Cardiac muscle cell (in vitro differentiated cells and primary cell): ENCODE data around the gene SWT1. TPM values are rescaled to one million over a fixed set of nuclear protein-coding genes. Genes with fewer than 3 reads are reported as not detected.

ENCODE experiments used
- DNase-seq, 2 donors: peaks; one replicate each; pipeline versions ENCODE4 v3.0.0 to v3.0.0-alpha.2; 2010 to 2017; ENCODE audit warnings: low read depth in 1 of 2, low spot score in 1 of 2
- H3K27ac ChIP-seq: fragments of 200-600 bp; sonication (generic); 2 replicates; pipeline ENCODE4 v1.5.1; 2016
- H3K27me3 ChIP-seq: fragments of 200-600 bp; sonication (generic); 2 replicates; pipeline ENCODE4 v1.6.0; 2016; ENCODE audit warnings: control low read depth
- H3K36me3 ChIP-seq: fragments of 200-600 bp; sonication (generic); 2 replicates; pipeline ENCODE4 v1.5.1; 2016; ENCODE audit warnings: control low read depth
- H3K4me1 ChIP-seq: fragments of 200-600 bp; sonication (generic); 2 replicates; pipeline ENCODE4 v1.8.1; 2017; ENCODE audit warnings: low read depth, mild to moderate bottlenecking, mixed run types
- H3K4me3 ChIP-seq: fragments of 200-600 bp; sonication (generic); 2 replicates; pipeline ENCODE4 v1.5.1; 2016; ENCODE audit warnings: mild to moderate bottlenecking
- H3K9me3 ChIP-seq: fragments of 200-600 bp; sonication (generic); 2 replicates; pipeline ENCODE4 v1.5.1; 2017; ENCODE audit warnings: low read depth, mild to moderate bottlenecking, control low read depth
- CTCF ChIP-seq: IDR thresholded peaks from 2 replicates; pipeline ENCODE4 v1.5.1; 2012; ENCODE audit warnings: low read depth, mild to moderate bottlenecking, low read length
- polyA plus RNA-seq: library from polyadenylated mRNA; unstranded; fragments of >200 nt; fragmentation: Nextera tagmentation; extraction: Ambion mirVana; gene quantifications from 2 replicates; pipeline ENCODE4 v1.2.1, GENCODE V29; 2016
- total RNA-seq: library from RNA; depleted of rRNA; stranded (reverse); fragments of >200 nt; gene quantifications from 2 replicates; pipeline ENCODE4 v1.2.3, GENCODE V29; 2016

The SWT1 gene
- total and polyA plus RNA-seq, 2 experiments from 2014 or later: 2.8 to 4.9 TPM

GRCh38 chr1:185260611-185261010 lies 103.6 kb downstream of the SWT1 start:
- no peaks in the 10 kb centered on the region for H3K9me3 ChIP-seq
- H3K4me3 ChIP-seq: no peak overlapping the region
- no peak overlapping the region for H3K27ac ChIP-seq
- H3K4me1 ChIP-seq: peaks cover 34% of the 10 kb centered on the region
- no peaks in the 10 kb centered on the region for H3K36me3 ChIP-seq
- no peak for DNase-seq
- no peak for TF ChIP-seq CTCF
- no peaks in the 10 kb centered on the region for H3K27me3 ChIP-seq

- Histone ChIP-seq H3K27ac (no peak overlapping the region), H3K9me3 (no peaks in the 10 kb centered on the region), H3K27me3 (no peaks in the 10 kb centered on the region), H3K36me3 (no peaks in the 10 kb centered on the region), H3K4me1 (peaks cover 34% of the 10 kb centered on the region), H3K4me3 (no peak overlapping the region)
- DNase-seq: no peak
- TF ChIP-seq CTCF: no peak
These were observed 105.2 kb downstream of the SWT1 start for GRCh38 chr1:185262151-185262550.

GRCh38 chr1:185263292-185263691 lies 106.3 kb downstream of the SWT1 start:
- H3K36me3 ChIP-seq: no peaks in the 10 kb centered on the region
- no peak for DNase-seq
- peaks cover 25% of the 10 kb centered on the region for H3K4me1 ChIP-seq
- no peak overlapping the region for H3K27ac ChIP-seq
- H3K27me3 ChIP-seq: no peaks in the 10 kb centered on the region
- TF ChIP-seq CTCF: no peak
- no peak overlapping the region for H3K4me3 ChIP-seq
- H3K9me3 ChIP-seq: no peaks in the 10 kb centered on the region

- Histone ChIP-seq H3K36me3 (no peaks in the 10 kb centered on the region), H3K27ac (no peak overlapping the region), H3K9me3 (no peaks in the 10 kb centered on the region), H3K4me3 (no peak overlapping the region), H3K4me1 (peaks cover 20% of the 10 kb centered on the region), H3K27me3 (no peaks in the 10 kb centered on the region)
- DNase-seq: no peak
- TF ChIP-seq CTCF: no peak
These were observed 106.8 kb downstream of the SWT1 start for GRCh38 chr1:185263780-185264179.

- DNase-seq: no peak
- Histone ChIP-seq H3K36me3 (no peaks in the 10 kb centered on the region), H3K9me3 (no peaks in the 10 kb centered on the region), H3K27me3 (no peaks in the 10 kb centered on the region), H3K27ac (no peak overlapping the region), H3K4me1 (peaks cover 5% of the 10 kb centered on the region), H3K4me3 (no peak overlapping the region)
- TF ChIP-seq CTCF: no peak
These were observed 108.3 kb downstream of the SWT1 start for GRCh38 chr1:185265314-185265713.

- TF ChIP-seq CTCF: no peak
- Histone ChIP-seq H3K9me3 (no peaks in the 10 kb centered on the region), H3K27me3 (no peaks in the 10 kb centered on the region), H3K4me3 (no peak overlapping the region), H3K36me3 (no peaks in the 10 kb centered on the region), H3K4me1 (no peaks in the 10 kb centered on the region), H3K27ac (no peak overlapping the region)
- DNase-seq: no peak
These were observed 110.3 kb downstream of the SWT1 start for GRCh38 chr1:185267301-185267700.
